Peyer's patch (tissue), 4 donors: ENCODE measurements around the gene KDM2A. TPM values are rescaled to one million over a fixed set of nuclear protein-coding genes. Genes with fewer than 3 reads are reported as not detected.
A peak's percentile ranks its signal among the peaks of the same experiment; 100 is the strongest.
"Not testable (repeated sequence)": the region's sequence is repeated elsewhere in the genome, so short reads cannot be mapped to it uniquely, and the experiment has no call there.

ENCODE experiments used
- DNase-seq, 3 donors: peaks; one replicate each; pipeline ENCODE4 v3.0.0-alpha.2; 2017 to 2019
- H3K27ac ChIP-seq, 4 donors: fragments of 200-600 bp; sonication (generic); one replicate each; pipeline ENCODE4 v1.5.1; 2016 to 2019
- H3K27me3 ChIP-seq, 2 donors: fragments of 200-600 bp; sonication (generic); one replicate each; pipeline ENCODE4 v1.5.1; 2019
- H3K36me3 ChIP-seq, 3 donors: fragments of 200-600 bp; sonication (generic); one replicate each; pipeline ENCODE4 v1.5.1; 2016 to 2019
- H3K4me1 ChIP-seq, 4 donors: fragments of 200-600 bp; sonication (generic); one replicate each; pipeline ENCODE4 v1.5.1; 2016 to 2019
- H3K4me3 ChIP-seq, 4 donors: fragments of 200-600 bp; sonication (generic); 1 replicate in 3 of 4; 2 replicates in 1 of 4; pipeline ENCODE4 v1.5.1; 2016 to 2019; ENCODE audit warnings: mild to moderate bottlenecking in 1 of 4
- H3K9me3 ChIP-seq, 4 donors: fragments of 200-600 bp; sonication (generic); one replicate each; pipeline ENCODE4 v1.5.1; 2016 to 2019; ENCODE audit warnings: mild to moderate bottlenecking in 1 of 4
- POLR2A ChIP-seq, 2 donors: fragments of 450-650 bp; IDR thresholded peaks; one replicate each; pipeline ENCODE4 v1.5.1; 2017; ENCODE audit warnings: antibody characterized with exemption in 2 of 2, mild to moderate bottlenecking in 2 of 2, moderate library complexity in 2 of 2
- total RNA-seq, 4 donors: library from RNA; depleted of rRNA; stranded (reverse); fragments of >200 nt; gene quantifications; one replicate each; pipeline ENCODE4 v1.1.0, GENCODE V29; 2016
- TF ChIP-seq, protein P1 (sequence below), 6 experiments: fragments of 450-650 bp in 4 of 6; fragments of 200-600 bp in 2 of 6; sonication (generic) in 1 of 6; IDR thresholded peaks; one replicate each; pipeline ENCODE4 v1.5.1; 2017 to 2019; ENCODE audit warnings: antibody characterized with exemption in 6 of 6, mild to moderate bottlenecking in 3 of 6, moderate library complexity in 1 of 6

The KDM2A gene
- total RNA-seq, 4 donors from 2014 or later, result 76.7 to 225 (median 105) TPM

DNA sequence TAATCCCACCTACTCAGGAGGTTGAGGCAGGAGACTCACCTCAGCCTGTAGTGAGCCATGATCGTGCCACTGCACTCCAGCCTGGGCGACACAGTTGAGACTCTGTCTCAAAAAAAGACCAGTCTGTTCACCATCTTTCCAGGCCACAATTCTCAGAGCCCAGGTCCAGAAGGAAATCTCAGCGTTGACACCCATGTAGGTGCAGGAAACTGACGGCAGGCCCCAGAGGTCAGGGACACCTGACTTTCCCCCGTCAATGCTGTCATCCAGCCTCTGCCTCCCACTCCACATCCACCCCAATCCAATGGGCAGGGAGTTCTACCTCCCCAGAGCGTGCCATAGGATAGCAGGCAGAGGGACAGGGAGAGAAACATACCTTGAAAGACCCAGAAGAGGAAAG is 141.3 kb downstream of the KDM2A start:
- Histone ChIP-seq H3K36me3 (peaks cover 0 to 23% (median 0%) of the 10 kb centered on the region in 3 donors), H3K4me3 (no peak overlapping the region), H3K27me3 (no peaks in the 10 kb centered on the region), H3K4me1 (peaks cover 0 to 23% (median 10%) of the 10 kb centered on the region in 4 donors), H3K27ac (no peak overlapping the region), H3K9me3 (no peaks in the 10 kb centered on the region)
- TF ChIP-seq, protein P1, sequence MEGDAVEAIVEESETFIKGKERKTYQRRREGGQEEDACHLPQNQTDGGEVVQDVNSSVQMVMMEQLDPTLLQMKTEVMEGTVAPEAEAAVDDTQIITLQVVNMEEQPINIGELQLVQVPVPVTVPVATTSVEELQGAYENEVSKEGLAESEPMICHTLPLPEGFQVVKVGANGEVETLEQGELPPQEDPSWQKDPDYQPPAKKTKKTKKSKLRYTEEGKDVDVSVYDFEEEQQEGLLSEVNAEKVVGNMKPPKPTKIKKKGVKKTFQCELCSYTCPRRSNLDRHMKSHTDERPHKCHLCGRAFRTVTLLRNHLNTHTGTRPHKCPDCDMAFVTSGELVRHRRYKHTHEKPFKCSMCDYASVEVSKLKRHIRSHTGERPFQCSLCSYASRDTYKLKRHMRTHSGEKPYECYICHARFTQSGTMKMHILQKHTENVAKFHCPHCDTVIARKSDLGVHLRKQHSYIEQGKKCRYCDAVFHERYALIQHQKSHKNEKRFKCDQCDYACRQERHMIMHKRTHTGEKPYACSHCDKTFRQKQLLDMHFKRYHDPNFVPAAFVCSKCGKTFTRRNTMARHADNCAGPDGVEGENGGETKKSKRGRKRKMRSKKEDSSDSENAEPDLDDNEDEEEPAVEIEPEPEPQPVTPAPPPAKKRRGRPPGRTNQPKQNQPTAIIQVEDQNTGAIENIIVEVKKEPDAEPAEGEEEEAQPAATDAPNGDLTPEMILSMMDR (IDR thresholded peaks at IDR 0.05), result no peak
- TF ChIP-seq POLR2A (IDR thresholded peaks at IDR 0.05), result no peak
- no peak for DNase-seq

DNA sequence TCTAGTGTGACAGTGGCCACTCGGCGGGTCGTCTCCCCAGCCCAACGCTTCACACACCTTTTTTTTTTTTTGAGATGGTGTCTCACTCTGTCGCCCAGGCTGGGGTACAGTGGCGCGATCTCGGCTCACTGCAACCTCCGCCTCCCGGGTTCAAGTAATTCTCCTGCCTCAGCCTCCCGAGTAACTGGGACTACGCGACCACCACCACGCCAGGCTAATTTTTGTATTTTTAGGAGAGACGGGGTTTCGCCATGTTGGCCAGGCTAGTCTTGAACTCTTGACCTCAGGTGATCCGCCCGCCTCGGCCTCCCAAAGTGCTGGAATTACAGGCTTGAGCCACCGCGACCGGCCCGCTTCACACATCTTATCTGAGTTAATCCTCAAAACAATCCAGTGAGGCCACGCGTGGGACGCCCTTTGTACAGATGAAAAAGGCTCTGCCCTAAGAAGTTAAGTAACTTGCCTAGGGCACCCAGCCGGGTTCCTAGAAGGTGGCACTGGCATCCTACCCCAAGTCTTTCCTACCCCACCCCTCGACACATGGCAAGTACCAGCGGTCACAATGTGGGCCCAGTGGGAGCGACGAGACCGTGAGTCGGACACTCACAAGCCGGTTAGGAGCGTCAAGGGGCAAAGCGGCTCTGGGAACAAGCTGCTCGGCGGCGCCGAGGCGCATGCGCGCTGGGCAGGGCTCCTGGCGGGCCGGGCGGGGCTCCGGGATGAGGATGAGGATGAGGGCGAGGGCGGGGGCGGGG is 142.0 kb downstream of the KDM2A start:
- Histone ChIP-seq H3K4me3 (peak overlapping the region; percentile 6 to 38 (median 28)), H3K36me3 (peaks cover 0 to 17% (median 0%) of the 10 kb centered on the region in 3 donors), H3K4me1 (peaks cover 0 to 28% (median 16%) of the 10 kb centered on the region in 4 donors)
- not testable (repeated sequence) for H3K9me3 ChIP-seq, H3K27me3 ChIP-seq, H3K27ac ChIP-seq
- DNase-seq, result peak in 2 of 3 donors; percentile 74 to 77

DNA sequence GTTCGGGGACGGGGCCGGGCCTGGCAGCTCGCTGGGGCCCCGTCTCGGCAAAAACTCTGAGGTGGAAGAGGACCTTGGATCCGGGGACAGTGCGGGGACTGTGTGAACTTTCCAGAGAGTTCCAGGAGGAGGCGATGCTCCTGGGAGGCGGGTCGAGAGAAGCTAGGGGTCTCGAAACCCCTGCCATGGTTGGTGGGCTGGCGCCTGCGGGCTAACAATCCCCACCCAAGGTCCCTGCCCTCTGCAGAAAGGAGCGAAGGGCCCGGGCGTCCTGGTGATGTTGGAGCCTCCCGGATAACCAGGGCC is 142.5 kb downstream of the KDM2A start:
- Histone ChIP-seq H3K9me3 (no peaks in the 10 kb centered on the region), H3K4me1 (peaks cover 0 to 29% (median 16%) of the 10 kb centered on the region in 4 donors), H3K4me3 (peak overlapping the region; percentile 6 to 38 (median 28)), H3K27ac (no peak overlapping the region), H3K27me3 (no peaks in the 10 kb centered on the region), H3K36me3 (peaks cover 0 to 11% (median 0%) of the 10 kb centered on the region in 3 donors)
- TF ChIP-seq POLR2A (IDR thresholded peaks at IDR 0.05), result no peak
- TF ChIP-seq, protein P1 (IDR thresholded peaks at IDR 0.05), result no peak
- DNase-seq, result peak in 1 of 3 donors; percentile 48

DNA sequence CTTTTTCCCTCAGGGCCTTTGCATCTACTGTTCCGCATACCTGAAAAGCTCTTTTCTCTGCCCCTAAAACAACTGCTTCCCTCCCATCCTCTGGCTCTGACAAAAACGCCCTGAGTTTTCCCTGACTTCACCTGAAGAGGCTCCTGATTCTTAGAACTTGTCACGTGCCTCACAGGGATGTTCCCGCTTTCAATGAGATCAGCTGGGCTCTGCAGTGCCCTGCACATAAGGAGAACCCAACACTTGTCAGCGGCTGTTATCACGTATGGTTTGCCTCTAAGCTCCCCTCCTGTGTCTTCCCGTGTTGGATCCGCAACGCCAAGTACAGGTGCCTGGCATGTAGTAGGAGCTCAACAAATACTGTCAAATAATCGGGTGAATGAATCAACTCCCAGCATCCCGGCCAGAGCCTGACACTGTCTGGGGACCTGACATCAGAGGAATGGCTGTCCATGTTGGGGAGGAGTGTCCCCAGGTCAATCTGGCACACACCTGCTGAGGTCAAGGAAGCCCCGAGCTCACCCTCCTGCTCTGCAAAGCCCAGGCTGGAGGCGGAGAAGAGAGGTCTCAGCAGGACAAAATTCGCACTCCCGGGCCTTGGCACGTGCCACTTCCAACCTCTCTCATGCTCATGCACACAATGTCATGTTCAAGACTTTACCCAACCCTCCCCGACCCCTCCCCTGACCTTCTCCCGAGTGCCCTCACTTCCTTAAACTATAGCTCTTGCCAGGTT is 143.1 kb downstream of the KDM2A start:
- Histone ChIP-seq H3K4me3 (no peak overlapping the region), H3K27me3 (no peaks in the 10 kb centered on the region), H3K4me1 (peaks cover 0 to 29% (median 16%) of the 10 kb centered on the region in 4 donors), H3K27ac (peak overlapping the region in 1 of 4 donors; percentile 55), H3K9me3 (no peaks in the 10 kb centered on the region), H3K36me3 (peaks cover 0 to 7% (median 0%) of the 10 kb centered on the region in 3 donors)
- TF ChIP-seq, protein P1 (IDR thresholded peaks at IDR 0.05), result no peak
- TF ChIP-seq POLR2A (IDR thresholded peaks at IDR 0.05), result no peak
- DNase-seq, result peak in 2 of 3 donors; percentile 46 to 53

DNA sequence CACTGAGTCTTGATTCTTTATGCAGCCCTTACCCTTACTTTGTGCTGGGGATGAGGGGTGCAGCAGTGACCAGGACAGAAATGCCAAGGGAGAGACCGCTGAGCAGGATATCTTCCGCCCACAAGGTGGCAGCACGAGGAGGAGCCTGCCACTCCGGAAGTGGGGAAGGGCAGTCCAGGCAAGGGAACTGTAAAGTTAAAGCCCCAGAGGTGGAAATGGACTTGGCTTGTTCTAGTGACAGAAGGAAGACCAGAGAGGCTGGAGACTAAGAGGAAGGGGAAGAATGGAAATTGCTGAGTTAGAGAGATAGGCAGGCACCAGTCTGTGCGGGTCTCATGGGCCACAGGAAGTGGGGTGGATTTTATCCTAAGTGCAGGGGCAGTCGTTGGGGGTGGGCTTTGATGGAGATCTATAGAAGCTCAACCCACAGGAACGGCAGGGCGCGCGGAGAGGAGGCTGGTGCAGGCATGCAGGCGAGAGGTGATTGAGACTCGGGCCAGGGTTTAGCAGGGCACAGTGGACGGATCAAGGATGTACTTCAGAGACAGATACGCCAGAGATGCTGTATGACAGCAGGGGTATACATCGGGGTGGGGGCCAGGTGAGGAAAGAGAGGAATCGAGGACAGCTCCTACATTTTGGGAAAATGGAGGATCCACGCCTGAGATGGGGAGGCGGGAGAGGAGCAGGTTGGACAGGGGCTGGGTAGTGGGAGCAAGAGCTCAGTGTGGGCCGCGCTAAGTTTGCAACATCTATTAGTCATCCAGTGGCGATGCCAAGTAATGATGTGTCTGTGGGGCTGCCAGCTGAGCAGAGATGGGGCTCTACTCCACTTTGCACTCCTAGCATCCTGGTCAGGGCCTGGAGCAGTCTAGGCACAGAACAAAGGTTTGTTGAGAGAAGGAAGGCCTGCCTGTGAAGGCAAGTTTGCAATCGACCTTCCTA is 143.9 kb downstream of the KDM2A start:
- no peaks in the 10 kb centered on the region for H3K9me3 ChIP-seq
- H3K27me3 ChIP-seq, result no peaks in the 10 kb centered on the region
- H3K4me3 ChIP-seq, result no peak overlapping the region
- TF ChIP-seq POLR2A (IDR thresholded peaks at IDR 0.05), result peak in 1 of 2 donors; percentile 3
- TF ChIP-seq, protein P1 (IDR thresholded peaks at IDR 0.05), result peak; percentile 76 to 91 (median 85)
- DNase-seq, result peak; percentile 84 to 93 (median 87)
- H3K36me3 ChIP-seq, result no peaks in the 10 kb centered on the region
- peak overlapping the region in 3 of 4 donors; percentile 44 to 57 (median 55) for H3K27ac ChIP-seq
- H3K4me1 ChIP-seq, result peaks cover 2 to 33% (median 21%) of the 10 kb centered on the region in 4 donors
